GM19452 (cell line): ENCODE results near the gene INTS15.

ENCODE experiments used
- ATAC-seq: cut with Tn5 transposase; IDR thresholded peaks from one replicate; pipeline ENCODE4 v1.9.1; 2021; ENCODE audit not compliant: unreplicated experiment

INTS15 gene

DNA sequence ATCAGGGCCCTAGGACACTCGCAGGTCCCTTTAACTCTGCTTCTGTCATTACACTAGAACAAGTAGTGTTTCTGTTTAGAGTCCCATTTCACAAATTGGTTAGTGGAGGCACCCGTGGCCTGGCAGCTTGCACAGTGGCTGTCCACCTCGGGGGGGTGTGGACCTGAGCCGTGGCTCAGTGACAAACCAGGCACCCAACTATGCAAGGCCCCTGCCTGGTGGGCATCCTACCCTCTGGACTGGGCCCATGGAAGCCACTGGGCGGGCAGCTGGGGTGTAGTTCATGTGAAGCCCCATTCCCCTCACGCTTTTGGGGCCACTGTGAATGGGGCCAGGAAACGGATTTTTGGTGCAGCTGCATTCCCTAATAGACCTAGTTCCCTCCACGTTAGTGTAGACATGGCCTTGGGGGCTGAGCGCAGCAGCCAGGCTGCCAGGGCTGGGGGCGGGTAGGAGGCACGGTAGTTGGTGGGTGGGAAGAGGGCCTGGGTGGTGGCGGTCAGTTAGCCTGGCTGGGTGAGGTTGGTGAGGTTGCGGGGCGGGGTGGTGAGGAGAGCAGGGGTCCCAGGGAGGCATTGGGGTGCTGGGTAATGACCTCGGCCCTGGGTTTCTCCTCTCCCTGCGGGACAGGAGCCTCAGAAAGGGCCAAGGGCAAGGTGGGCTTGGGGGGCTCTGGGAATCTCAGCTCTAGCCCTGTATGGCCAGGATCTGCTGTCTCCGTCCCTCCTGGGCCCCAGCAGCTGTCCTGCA is 66.0 kb downstream of the INTS15 start:
- ATAC-seq = no peak

GRCh38 chr7:6656413-6656812 is 66.6 kb downstream of the INTS15 start:
- no peak for ATAC-seq
